G401.6 (cell line): Measurements from ENCODE around the gene KIAA0825.

ENCODE experiments used
- FAIRE-seq: peaks from 2 replicates; lab custom pipeline; 2012; peaks lifted over from hg19 to GRCh38; lab: Jason Lieb, UNC

Gene KIAA0825

DNA sequence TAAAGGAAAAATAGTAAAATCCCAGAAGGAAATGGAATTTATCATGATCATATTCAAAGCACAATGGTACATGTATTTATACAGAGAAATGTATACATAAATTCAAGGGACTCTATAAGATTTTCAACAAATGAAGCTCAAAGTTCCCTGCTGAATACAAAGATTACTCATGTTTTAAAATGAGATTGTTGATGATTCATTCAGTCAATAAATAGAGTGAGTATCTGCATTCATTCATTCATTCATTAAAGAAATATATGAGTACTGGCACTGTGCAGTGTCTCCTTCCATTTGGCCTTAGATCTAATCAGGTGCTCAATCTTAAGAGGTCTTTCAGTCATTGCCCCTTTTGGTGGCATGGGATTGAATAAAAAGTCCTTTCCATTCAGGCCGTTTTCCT lies 310.0 kb downstream of the KIAA0825 start:
- FAIRE-seq = no peak

DNA sequence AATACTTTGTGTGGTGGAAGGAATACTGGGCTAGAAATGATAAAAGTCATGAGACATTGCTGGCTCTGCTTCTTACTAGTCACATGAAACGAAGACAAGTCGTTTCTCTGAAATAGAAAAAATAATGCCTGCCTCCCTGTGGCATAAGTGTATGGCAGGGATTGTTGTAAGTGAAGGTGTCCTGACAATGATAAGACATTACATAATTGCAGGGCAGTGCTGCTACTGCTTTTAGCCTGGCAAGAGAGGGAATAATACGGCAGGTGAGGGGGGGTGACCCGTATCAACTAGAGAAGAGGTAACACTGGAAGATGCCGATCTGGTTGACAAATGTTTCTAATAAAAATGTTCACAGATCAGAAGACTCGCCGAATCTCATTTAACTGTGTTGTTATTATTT lies 314.3 kb downstream of the KIAA0825 start:
- FAIRE-seq = no peak

- no peak for FAIRE-seq
These were observed 329.5 kb downstream of the KIAA0825 start for GRCh38 chr5:94288937-94289336.

DNA sequence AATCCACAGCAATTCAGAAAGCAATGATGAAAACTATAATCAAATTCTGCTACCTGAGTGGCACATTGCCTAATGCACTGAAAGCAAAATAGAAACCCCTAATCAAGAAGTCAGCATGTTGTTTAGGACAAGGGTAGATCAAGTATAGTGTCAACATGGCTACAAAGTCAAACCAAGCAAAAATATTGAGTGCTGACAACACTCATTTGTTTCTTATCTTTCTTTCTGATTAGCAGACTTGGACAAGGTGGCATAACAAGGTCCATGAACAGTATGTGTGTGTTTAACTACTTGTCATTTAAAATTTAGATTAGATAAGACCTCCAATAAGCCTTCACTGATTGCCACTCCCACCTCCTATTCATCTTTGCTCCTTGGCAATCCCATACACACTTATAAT lies 332.4 kb downstream of the KIAA0825 start:
- FAIRE-seq = no peak

DNA sequence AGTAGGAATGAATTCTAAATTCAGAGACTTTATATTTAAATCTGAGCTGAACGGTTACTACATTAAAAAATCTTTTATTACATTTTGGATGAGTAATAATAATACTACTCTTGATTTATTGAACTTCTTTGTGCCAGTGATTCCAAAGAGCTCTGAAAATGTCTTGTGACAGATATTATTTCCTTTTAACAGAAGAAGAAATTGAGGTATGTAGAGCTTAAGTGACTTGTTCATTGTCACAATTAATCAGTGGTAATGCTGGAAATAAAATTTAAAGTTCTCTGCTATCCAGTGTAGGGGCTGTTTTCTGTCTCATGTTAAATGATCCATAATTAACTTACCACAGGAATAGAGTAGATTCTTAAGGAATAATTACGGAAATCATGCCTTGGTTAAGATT lies 335.3 kb downstream of the KIAA0825 start:
- FAIRE-seq = no peak

- no peak for FAIRE-seq
These were observed 337.1 kb downstream of the KIAA0825 start for GRCh38 chr5:94281236-94281801.

GRCh38 chr5:94276751-94277150 lies 341.7 kb downstream of the KIAA0825 start:
- FAIRE-seq = no peak

DNA sequence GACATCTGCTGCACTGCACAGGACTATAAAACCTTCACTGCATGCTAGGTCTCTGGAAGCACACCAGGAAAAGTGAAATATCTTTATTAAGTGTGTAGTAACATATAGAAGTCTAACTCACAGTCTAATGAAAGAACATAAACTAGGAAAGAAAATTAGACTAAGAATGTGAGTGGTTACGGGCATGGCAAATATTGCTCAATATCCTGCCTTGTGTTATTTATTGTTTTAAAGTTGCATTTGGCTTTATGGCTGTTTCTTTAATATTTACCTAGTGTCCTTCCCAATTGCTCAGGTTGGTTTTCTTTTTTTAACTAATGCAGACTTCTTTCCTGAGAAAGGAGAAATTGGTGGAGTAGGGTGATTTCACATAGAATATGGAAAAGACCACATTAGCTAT lies 342.4 kb downstream of the KIAA0825 start:
- no peak for FAIRE-seq

GRCh38 chr5:94274707-94275106 lies 343.7 kb downstream of the KIAA0825 start:
- FAIRE-seq = no peak

GRCh38 chr5:94268226-94268625 lies 350.2 kb downstream of the KIAA0825 start:
- FAIRE-seq = no peak

DNA sequence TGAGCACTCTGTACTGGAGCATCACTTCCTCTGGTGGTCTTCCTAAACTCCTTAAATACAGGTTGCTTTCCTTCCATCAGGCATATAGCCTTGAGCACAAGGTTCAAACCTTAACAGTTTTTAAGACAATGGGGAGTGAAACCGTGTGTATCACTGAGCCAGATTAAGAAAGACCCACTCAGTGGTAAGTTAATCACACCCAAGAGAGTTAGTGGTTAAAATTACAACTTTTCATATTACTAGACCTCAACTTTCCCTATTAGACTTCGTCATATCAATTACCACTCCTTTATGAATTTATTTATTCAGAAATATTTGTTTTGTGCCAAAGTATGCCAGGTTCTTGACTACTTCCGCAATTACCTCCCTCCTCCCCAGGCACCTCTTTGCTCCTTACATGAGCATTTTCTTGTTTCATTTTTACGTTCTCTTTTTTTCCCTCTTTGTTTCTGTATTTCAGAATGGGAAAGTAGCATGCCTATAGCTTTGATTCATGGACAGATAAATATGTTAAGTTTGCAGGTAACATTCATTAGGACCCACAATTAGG lies 351.0 kb downstream of the KIAA0825 start:
- no peak for FAIRE-seq

GRCh38 chr5:94266170-94266569 lies 352.2 kb downstream of the KIAA0825 start:
- FAIRE-seq = no peak

DNA sequence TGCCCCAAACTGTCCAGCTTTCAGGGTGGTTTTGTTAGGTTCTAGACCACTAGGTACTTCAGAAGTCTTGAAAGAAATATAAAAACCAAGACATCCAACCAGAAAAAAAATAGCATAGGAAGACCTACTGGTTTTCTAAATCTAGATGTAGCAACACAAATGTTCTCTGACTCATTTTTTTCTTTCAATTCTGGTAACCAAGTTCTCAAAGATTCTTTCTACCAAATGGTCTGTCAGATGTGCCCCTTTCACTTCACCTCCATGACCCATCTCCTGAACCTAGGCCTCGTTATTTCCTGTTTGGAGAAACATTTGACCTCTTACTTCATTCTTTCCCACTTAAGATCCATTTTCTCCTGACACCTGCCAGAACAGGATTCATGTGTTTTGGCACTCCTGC lies 355.3 kb downstream of the KIAA0825 start:
- FAIRE-seq = no peak

- FAIRE-seq = no peak
These were observed 358.3 kb downstream of the KIAA0825 start for GRCh38 chr5:94260096-94260495.

DNA sequence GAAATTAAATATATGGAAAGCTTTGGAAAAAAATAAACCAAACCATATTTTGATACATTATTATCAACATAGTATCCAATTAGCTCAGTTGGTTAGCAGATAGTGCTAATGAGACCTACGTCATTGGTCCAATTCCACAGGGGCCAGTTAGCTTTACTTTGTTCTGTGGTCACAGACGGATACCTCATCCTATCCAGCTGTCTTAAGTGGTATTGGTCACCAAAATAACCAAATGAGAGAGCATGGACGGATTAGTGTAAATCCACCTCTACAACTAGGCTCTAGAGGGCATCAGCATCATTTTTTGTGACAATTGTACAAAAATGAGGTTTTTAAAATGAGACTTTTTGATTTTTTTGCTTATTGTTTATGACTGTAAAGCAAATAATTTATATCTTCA lies 364.2 kb downstream of the KIAA0825 start:
- no peak for FAIRE-seq

GRCh38 chr5:94250985-94251384 lies 367.4 kb downstream of the KIAA0825 start:
- no peak for FAIRE-seq

DNA sequence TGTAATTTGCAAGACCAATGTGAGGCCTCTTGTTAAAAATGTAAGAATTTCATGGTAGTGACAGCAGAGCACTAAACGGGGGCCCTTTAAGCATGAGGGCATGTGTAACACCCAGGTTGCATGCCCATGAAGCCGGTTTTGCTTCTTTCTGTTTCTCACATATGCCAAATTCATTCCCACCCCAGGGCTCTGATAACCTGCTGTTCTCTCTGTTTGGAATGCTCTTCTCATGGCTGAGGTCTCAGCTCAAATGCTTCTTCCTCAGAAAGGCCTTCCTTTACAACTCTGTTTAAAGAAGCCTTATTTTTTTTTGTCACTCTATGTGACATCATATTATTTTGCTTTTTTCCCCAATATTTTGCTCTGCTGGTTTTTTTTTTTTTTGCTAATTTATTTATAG lies 369.0 kb downstream of the KIAA0825 start:
- no peak for FAIRE-seq

- no peak for FAIRE-seq
These were observed 370.1 kb downstream of the KIAA0825 start for GRCh38 chr5:94248175-94248875.

GRCh38 chr5:94245608-94246007 lies 372.8 kb downstream of the KIAA0825 start:
- no peak for FAIRE-seq

DNA sequence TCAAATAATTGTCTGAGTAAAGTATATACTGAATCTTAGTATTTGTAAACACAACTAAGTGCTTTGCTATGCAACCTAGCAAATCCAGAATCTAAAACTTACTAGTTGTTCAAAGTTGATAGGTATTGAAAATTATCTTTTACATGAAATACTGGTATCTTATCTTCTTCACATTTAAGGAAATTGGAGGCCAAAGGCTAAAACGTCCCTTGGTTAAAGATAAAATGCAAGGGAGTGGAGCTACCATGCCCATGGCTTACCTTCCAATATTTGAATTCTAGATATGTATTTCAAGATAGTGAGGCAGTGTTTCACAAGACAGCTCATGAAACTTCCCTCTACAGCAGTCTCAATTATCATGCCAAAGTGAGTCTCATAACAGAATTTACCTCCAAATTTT lies 373.5 kb downstream of the KIAA0825 start:
- FAIRE-seq = no peak

DNA sequence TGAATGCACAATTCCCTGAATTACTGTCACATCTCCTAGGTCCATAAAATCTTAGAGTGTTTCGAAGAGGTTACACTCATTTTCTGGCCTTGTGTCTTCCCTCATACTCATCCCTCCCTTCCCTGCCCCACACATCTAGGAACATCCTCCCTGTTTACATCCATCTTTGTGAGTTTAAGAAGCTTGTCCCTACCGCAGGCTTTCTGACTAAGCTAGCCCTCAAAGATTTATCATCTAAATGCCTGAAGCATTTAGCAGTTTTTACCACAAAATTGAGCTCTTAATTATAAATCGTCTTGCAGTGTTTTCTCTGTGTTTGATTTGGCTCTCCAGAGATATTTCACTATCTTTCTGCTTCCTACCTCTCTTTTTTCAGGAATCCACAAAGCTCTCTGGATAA lies 374.8 kb downstream of the KIAA0825 start:
- FAIRE-seq = no peak

GRCh38 chr5:94240993-94241651 lies 377.3 kb downstream of the KIAA0825 start:
- FAIRE-seq = no peak

GRCh38 chr5:94240596-94240992 lies 377.8 kb downstream of the KIAA0825 start:
- FAIRE-seq = no peak

- no peak for FAIRE-seq
These were observed 378.3 kb downstream of the KIAA0825 start for GRCh38 chr5:94240134-94240533.
